ENCODE results near the gene RPS19BP1. TPM values are rescaled to one million over a fixed set of nuclear protein-coding genes. Genes with fewer than 3 reads are reported as not detected.

The RPS19BP1 gene
- polyA plus RNA-seq, 2 of the 4 experiments (the other 2 are of a cell fraction), result 51.1 to 74.0 TPM

DNA sequence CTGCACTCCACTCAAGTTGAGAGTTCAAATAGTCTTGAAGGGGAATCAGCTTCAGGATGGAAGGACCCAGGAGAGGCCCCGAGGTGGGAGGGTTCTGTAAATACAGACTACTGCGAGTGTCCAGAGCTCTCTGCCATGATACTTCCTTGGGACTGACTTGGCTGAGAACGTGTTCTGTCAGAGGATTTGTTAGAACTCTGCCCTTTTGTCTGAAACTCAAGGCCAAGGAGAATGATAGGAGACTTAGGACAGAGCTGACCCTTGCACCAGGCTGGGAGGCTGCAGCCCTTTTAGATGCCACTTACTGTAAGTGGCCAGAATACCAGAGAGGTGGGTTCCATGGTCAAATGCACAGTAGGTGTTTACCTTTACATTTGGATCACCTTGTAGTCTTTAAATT is 15.1 kb downstream of the RPS19BP1 start:
- H3K4me2 ChIP-seq, result no peak overlapping the region
- no peak overlapping the region for H3K27ac ChIP-seq
- no peak for DNase-seq (ENCODE audit: low read depth in 1 of 2, low spot score in 1 of 2)
- TF ChIP-seq MAFK (IDR thresholded peaks at IDR 0.05; ENCODE audit: partially characterized antibody) (peak; percentile 15), EHF (CRISPR knock-in tag; IDR thresholded peaks at IDR 0.05) (no peak), FOXS1 (CRISPR knock-in tag; IDR thresholded peaks at IDR 0.05) (no peak)
- ATAC-seq, result no peak
- WGBS (ENCODE audit: missing lambda C conversion rate), result 96% methylated on average over 3 of the region's 3 CpGs
- FAIRE-seq, result no peak
- CTCF ChIA-PET, result interaction anchor here (0.6 to 5.6 kb wide), 7 partner anchors 10 to 87 kb away, joined by 3 to 37 read pairs (median 7); no protein-coding TSS in a partner anchor
- peaks cover 14% of the 10 kb centered on the region for H3K4me1 ChIP-seq
- H3K9me3 ChIP-seq, result no peaks in the 10 kb centered on the region
- no peak overlapping the region for H3K4me3 ChIP-seq
- POLR2A ChIA-PET, result interaction anchor here (0.8 to 1.2 kb wide), 2 partner anchors 15 to 21 kb away, joined by 3 to 4 read pairs; partner anchors contain the start of gene MIEF1

DNA sequence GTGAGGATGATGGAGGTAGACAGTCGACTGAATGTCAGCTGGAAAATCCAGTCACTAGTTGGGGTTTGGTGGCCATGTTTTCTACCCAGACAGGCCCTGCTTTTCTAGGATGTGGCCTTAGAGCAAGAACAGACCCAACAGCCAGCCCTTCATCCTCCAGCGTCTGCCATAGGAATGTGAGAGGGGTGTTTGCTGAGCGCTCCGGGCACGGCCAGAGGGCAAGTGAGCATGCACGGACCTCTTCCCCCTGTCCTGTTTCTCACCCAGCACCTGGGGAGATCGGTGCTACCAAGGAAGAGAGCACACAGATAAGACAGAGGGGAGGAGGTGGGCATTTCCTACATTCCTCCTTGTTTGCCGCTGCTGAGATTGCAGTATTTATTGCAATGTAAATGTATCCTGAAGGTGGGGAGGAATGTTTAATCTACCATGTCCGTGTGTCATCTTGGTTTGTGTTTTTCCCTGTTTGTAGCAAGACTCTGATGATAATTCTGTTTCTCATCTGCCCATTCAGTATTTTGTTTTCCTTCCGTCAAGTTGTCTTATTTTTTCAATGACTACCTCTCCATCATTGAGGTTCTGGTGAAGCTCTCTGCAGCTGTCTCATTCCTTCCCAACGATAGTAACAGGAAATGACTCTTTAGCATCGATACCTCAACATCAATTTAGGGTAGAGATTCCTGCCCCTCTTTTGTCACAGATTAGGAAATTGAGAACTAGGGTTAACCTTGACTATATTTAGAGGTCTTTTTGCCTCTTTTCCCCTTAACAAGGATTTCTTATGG is 17.1 kb downstream of the RPS19BP1 start:
- Histone ChIP-seq H3K4me2 (no peak overlapping the region), H3K4me3 (no peak overlapping the region), H3K9me3 (no peaks in the 10 kb centered on the region), H3K4me1 (peaks cover 10% of the 10 kb centered on the region), H3K27ac (no peak overlapping the region)
- POLR2A ChIA-PET, result interaction anchor here (0.6 to 1.5 kb wide), 2 partner anchors 13 to 155 kb away, joined by 6 read pairs; partner anchors contain the start of gene MIEF1
- CTCF ChIA-PET, result interaction anchor here (1.0 to 5.6 kb wide), 20 partner anchors 9 to 521 kb away, joined by 3 to 37 read pairs (median 5); partner anchors contain the start of gene MIEF1
- DNase-seq (ENCODE audit: low read depth in 1 of 2, low spot score in 1 of 2), result no peak
- TF ChIP-seq ESRRA (IDR thresholded peaks at IDR 0.05; ENCODE audit: borderline replicate concordance, low read length) (no peak), NPAS2 (CRISPR knock-in tag; IDR thresholded peaks at IDR 0.05; ENCODE audit: borderline replicate concordance) (no peak)
- WGBS (ENCODE audit: missing lambda C conversion rate), result 92% methylated on average over 10 of the region's 12 CpGs
- FAIRE-seq, result no peak
- ATAC-seq, result no peak

DNA sequence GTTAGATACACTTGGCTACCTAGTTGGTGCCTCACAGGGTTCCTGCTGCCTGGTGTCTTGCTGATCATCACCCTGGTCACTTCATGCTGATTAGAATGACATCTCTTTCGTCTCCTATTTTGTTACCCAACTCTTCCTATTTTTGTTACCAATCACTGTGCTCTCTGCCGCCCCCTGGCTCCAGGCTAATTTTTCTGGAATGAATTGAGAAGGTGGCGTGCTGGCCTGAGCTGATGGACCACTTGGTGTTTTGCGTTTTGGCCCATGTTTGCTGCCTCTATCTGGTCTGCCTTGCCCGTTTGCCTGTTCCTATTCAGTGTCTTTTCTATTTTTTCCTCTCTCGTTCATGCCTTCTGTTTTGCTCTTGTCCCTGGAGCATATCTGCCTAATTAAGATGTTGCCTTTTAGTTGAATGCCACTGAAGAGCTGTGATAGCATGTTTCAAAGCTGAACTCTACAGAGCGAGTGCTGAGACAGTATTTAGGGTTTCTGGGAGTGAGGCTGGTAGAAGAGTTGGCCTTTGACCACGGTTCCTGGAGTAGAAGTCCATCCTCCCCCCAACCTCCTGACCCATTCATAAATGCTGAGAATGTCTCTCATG is 18.1 kb downstream of the RPS19BP1 start:
- H3K27ac ChIP-seq, result no peak overlapping the region
- peaks cover 10% of the 10 kb centered on the region for H3K4me1 ChIP-seq
- FAIRE-seq, result no peak
- TF ChIP-seq, protein P1, sequence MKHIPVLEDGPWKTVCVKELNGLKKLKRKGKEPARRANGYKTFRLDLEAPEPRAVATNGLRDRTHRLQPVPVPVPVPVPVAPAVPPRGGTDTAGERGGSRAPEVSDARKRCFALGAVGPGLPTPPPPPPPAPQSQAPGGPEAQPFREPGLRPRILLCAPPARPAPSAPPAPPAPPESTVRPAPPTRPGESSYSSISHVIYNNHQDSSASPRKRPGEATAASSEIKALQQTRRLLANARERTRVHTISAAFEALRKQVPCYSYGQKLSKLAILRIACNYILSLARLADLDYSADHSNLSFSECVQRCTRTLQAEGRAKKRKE (CRISPR knock-in tag; IDR thresholded peaks at IDR 0.05; ENCODE audit: low read depth), result no peak
- TF ChIP-seq MYC (IDR thresholded peaks at IDR 0.05; ENCODE audit: borderline replicate concordance, low read length) (no peak), RARB (CRISPR knock-in tag; IDR thresholded peaks at IDR 0.05) (no peak), KDM1A (IDR thresholded peaks at IDR 0.05; ENCODE audit: low read depth) (no peak), RAD21 (conservative IDR thresholded peaks at IDR 0.05 in 1 of 2, IDR thresholded peaks at IDR 0.05 in 1 of 2) (0 out of 5 replicates have a peak, but pooled peaks have one; percentile 13 to 14), HDAC2 (IDR thresholded peaks at IDR 0.05) (no peak), ZFP36 (IDR thresholded peaks at IDR 0.05; ENCODE audit: borderline replicate concordance, partially characterized antibody) (no peak), SMC3 (IDR thresholded peaks at IDR 0.05) (peak; percentile 37; the same call in 1 of the 3 replicates), SREBF2 (IDR thresholded peaks at IDR 0.05) (no peak), EHMT2 (IDR thresholded peaks at IDR 0.05; ENCODE audit: low read depth) (no peak), CBX2 (IDR thresholded peaks at IDR 0.05; ENCODE audit: borderline replicate concordance, low read depth) (no peak), RFX5 (IDR thresholded peaks at IDR 0.05) (no peak)
- TF ChIP-seq, protein P2, sequence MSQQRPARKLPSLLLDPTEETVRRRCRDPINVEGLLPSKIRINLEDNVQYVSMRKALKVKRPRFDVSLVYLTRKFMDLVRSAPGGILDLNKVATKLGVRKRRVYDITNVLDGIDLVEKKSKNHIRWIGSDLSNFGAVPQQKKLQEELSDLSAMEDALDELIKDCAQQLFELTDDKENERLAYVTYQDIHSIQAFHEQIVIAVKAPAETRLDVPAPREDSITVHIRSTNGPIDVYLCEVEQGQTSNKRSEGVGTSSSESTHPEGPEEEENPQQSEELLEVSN (IDR thresholded peaks at IDR 0.05; ENCODE audit: borderline replicate concordance, low read depth), result no peak
- TF ChIP-seq, protein P3, sequence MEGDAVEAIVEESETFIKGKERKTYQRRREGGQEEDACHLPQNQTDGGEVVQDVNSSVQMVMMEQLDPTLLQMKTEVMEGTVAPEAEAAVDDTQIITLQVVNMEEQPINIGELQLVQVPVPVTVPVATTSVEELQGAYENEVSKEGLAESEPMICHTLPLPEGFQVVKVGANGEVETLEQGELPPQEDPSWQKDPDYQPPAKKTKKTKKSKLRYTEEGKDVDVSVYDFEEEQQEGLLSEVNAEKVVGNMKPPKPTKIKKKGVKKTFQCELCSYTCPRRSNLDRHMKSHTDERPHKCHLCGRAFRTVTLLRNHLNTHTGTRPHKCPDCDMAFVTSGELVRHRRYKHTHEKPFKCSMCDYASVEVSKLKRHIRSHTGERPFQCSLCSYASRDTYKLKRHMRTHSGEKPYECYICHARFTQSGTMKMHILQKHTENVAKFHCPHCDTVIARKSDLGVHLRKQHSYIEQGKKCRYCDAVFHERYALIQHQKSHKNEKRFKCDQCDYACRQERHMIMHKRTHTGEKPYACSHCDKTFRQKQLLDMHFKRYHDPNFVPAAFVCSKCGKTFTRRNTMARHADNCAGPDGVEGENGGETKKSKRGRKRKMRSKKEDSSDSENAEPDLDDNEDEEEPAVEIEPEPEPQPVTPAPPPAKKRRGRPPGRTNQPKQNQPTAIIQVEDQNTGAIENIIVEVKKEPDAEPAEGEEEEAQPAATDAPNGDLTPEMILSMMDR (IDR thresholded peaks at IDR 0.05), result peak; percentile 62
- no peaks in the 10 kb centered on the region for H3K9me3 ChIP-seq
- POLR2A ChIA-PET, result interaction anchor here (1.0 kb wide), 1 partner anchor 13 kb away, joined by 3 read pairs; the partner anchor contains the start of gene MIEF1
- peak in 1 of 2 experiments; percentile 31 for DNase-seq (ENCODE audit: low read depth in 1 of 2, low spot score in 1 of 2)
- CTCF ChIA-PET, result interaction anchor here (0.6 to 5.6 kb wide), 21 partner anchors 9 to 779 kb away, joined by 3 to 37 read pairs (median 4); partner anchors contain the start of genes MIEF1 and RPS19BP1
- WGBS (ENCODE audit: missing lambda C conversion rate), result 42% methylated on average over 8 of the region's 8 CpGs
- H3K4me2 ChIP-seq, result no peak overlapping the region
- H3K4me3 ChIP-seq, result no peak overlapping the region
- peak; percentile 37 to 61; a peak in 4 of 6 replicates for ATAC-seq
